Neural cell (in vitro differentiated cells): Measurements from ENCODE around the gene GFPT1. TPM values are rescaled to one million over a fixed set of nuclear protein-coding genes. Genes with fewer than 3 reads are reported as not detected.

ENCODE experiments used
- H2AFZ ChIP-seq: fragments of 200-600, 300-800 bp; sonication (generic), shearing (Covaris generic); 2 replicates; pipeline ENCODE4 v1.6.0; 2014; ENCODE audit warnings: low read depth, mild to moderate bottlenecking, antibody characterized with exemption, low read length, moderate library complexity
- H3F3A ChIP-seq: fragments of 200-600 bp; shearing (Covaris generic); 2 replicates; pipeline ENCODE4 v1.6.1; 2016; ENCODE audit warnings: mild to moderate bottlenecking, moderate library complexity, mixed read lengths, antibody characterized with exemption, low read length; ENCODE audit not compliant: insufficient read depth, poor library complexity, severe bottlenecking
- H3K27ac ChIP-seq: fragments of 200-600, 300-800 bp; sonication (generic), shearing (Covaris generic); 2 replicates; pipeline ENCODE4 v1.5.1; 2014; ENCODE audit warnings: mild to moderate bottlenecking, low read length, moderate library complexity
- H3K27me3 ChIP-seq: fragments of 300-800, 200-600 bp; sonication (generic), shearing (Covaris generic); 2 replicates; pipeline ENCODE4 v1.6.0; 2014; ENCODE audit warnings: mild to moderate bottlenecking, low read depth, low read length, moderate library complexity; ENCODE audit not compliant: insufficient read depth
- H3K36me3 ChIP-seq: fragments of 300-800, 200-600 bp; sonication (generic), shearing (Covaris generic); 2 replicates; pipeline ENCODE4 v1.5.1; 2014; ENCODE audit warnings: mild to moderate bottlenecking, antibody characterized with exemption, low read length, moderate library complexity; ENCODE audit not compliant: insufficient read depth
- H3K4me2 ChIP-seq: fragments of 300-800, 200-600 bp; sonication (generic), shearing (Covaris generic); 2 replicates; pipeline ENCODE4 v1.6.0; 2014; ENCODE audit warnings: mild to moderate bottlenecking, low read length
- H3K4me3 ChIP-seq: fragments of 300-800, 200-600 bp; sonication (generic), shearing (Covaris generic); 2 replicates; pipeline ENCODE4 v1.5.1; 2014; ENCODE audit warnings: mild to moderate bottlenecking, low read length, moderate library complexity
- H3K79me2 ChIP-seq: fragments of 200-600 bp; shearing (Covaris generic); replicated peaks from 2 replicates; pipeline ENCODE4 v1.6.0; 2014; ENCODE audit warnings: mild to moderate bottlenecking, low read length, moderate library complexity; ENCODE audit not compliant: insufficient read depth
- H3K9ac ChIP-seq: fragments of 300-800, 200-600 bp; sonication (generic), shearing (Covaris generic); 2 replicates; pipeline ENCODE4 v1.6.1; 2016; ENCODE audit warnings: mild to moderate bottlenecking, low read length, mixed read lengths
- H3K9me2 ChIP-seq: fragments of 200-600 bp; shearing (Covaris generic); 2 replicates; pipeline ENCODE4 v1.6.1; 2016; ENCODE audit warnings: mild to moderate bottlenecking, low read length, mixed read lengths; ENCODE audit not compliant: insufficient read depth
- H3K9me3 ChIP-seq: fragments of 200-600, 300-800 bp; sonication (generic), shearing (Covaris generic); 2 replicates; pipeline ENCODE4 v1.6.1; 2016; ENCODE audit warnings: mild to moderate bottlenecking, mixed run types, low read length, moderate library complexity, mixed read lengths
- H4K20me1 ChIP-seq: fragments of 200-600 bp; shearing (Covaris generic); 2 replicates; pipeline ENCODE4 v1.6.1; 2016; ENCODE audit warnings: mild to moderate bottlenecking, mixed run types; ENCODE audit not compliant: insufficient read depth
- CTCF ChIP-seq: fragments of 450-650 bp; IDR thresholded peaks from 2 replicates; pipeline ENCODE4 v1.5.1; 2014; ENCODE audit warnings: antibody characterized with exemption, mild to moderate bottlenecking, moderate library complexity; ENCODE audit not compliant: poor library complexity, severe bottlenecking
- EP300 ChIP-seq: fragments of 450-650 bp; conservative IDR thresholded peaks from 2 replicates; pipeline ENCODE4 v1.6.1; 2014; ENCODE audit warnings: antibody characterized with exemption, mild to moderate bottlenecking, moderate library complexity; ENCODE audit not compliant: poor library complexity, severe bottlenecking
- EZH2 ChIP-seq: fragments of 200-600, 300-800 bp; shearing (Covaris generic), sonication (generic); IDR thresholded peaks from 2 replicates; pipeline ENCODE4 v1.6.1; 2014; ENCODE audit warnings: antibody characterized with exemption, low read length, borderline replicate concordance, mild to moderate bottlenecking; ENCODE audit not compliant: insufficient read depth, poor library complexity, severe bottlenecking
- MXI1 ChIP-seq: fragments of 450-650 bp; conservative IDR thresholded peaks from 2 replicates; pipeline ENCODE4 v1.6.1; 2014; ENCODE audit warnings: antibody characterized with exemption, mild to moderate bottlenecking; ENCODE audit not compliant: poor library complexity, severe bottlenecking
- POLR2AphosphoS5 ChIP-seq: IDR thresholded peaks from 2 replicates; pipeline ENCODE4 v1.6.1; 2012
- RAD21 ChIP-seq: fragments of 450-650 bp; conservative IDR thresholded peaks from 2 replicates; pipeline ENCODE4 v1.6.1; 2014; ENCODE audit warnings: antibody characterized with exemption, mild to moderate bottlenecking, moderate library complexity
- REST ChIP-seq: IDR thresholded peaks from 2 replicates; pipeline ENCODE4 v1.6.1; 2012; ENCODE audit warnings: borderline replicate concordance
- SMC3 ChIP-seq: fragments of 450-650 bp; conservative IDR thresholded peaks from 2 replicates; pipeline ENCODE4 v1.6.1; 2014; ENCODE audit warnings: antibody characterized with exemption, mild to moderate bottlenecking, moderate library complexity; ENCODE audit not compliant: poor library complexity
- TAF1 ChIP-seq: IDR thresholded peaks from 2 replicates; pipeline ENCODE4 v1.6.1; 2012; ENCODE audit warnings: low read depth
- polyA minus RNA-seq: library from RNA; depleted of rRNA, polyadenylated mRNA; stranded (reverse); fragments of >200 nt; gene quantifications from 2 replicates; pipeline ENCODE4 v1.2.3, GENCODE V29; 2014
- polyA plus RNA-seq: library from polyadenylated mRNA; depleted of rRNA; stranded (reverse); fragments of >200 nt; gene quantifications from 2 replicates; pipeline ENCODE4 v1.2.3, GENCODE V29; 2014

Gene GFPT1
- 32.3 and 39.4 TPM in 2 replicates for polyA plus RNA-seq
- polyA minus RNA-seq: 96.2 and 107 TPM in 2 replicates

- Histone ChIP-seq H3K27me3 (no peaks in the 10 kb centered on the region), H2AFZ (peak within 1 kb of the TSS; percentile 91), H3K79me2 (peaks cover 42% of the 10 kb centered on the region), H3K4me3 (peak within 1 kb of the TSS; percentile 94), H3K36me3 (no peaks in the 10 kb centered on the region), H3K9ac (peak within 1 kb of the TSS; percentile 85), H4K20me1 (no peaks in the 10 kb centered on the region), H3K9me2 (no peaks in the 10 kb centered on the region), H3K4me2 (peak within 1 kb of the TSS; percentile 76), H3F3A (no peaks in the 10 kb centered on the region), H3K9me3 (no peaks in the 10 kb centered on the region), H3K27ac (peak within 1 kb of the TSS; percentile 80)
- TF ChIP-seq TAF1: peak; percentile 38
- TF ChIP-seq REST: peak; percentile 55
- TF ChIP-seq RAD21: no peak
- no peak for TF ChIP-seq CTCF
- peak; percentile 89 for TF ChIP-seq MXI1
- TF ChIP-seq POLR2AphosphoS5: peak; percentile 85
- TF ChIP-seq EP300: peak; percentile 57
- TF ChIP-seq SMC3: peak; percentile 23
- no peak for TF ChIP-seq EZH2
Measured at GRCh38 chr2:69386789-69387734, at the start of gene GFPT1. Gene GFPT1, minus strand, starts transcription at chr2:69387227. Its CDS starts 156 bp downstream, at chr2:69387071.

GRCh38 chr2:69436596-69436937, 49.5 kb upstream of the GFPT1 start:
- peak overlapping the region; percentile 97 for H3K27ac ChIP-seq
- H3K36me3 ChIP-seq: no peaks in the 10 kb centered on the region
- no peaks in the 10 kb centered on the region for H3K9me3 ChIP-seq
- no peaks in the 10 kb centered on the region for H3K27me3 ChIP-seq
- peak overlapping the region; percentile 96 for H3K4me3 ChIP-seq
- TF ChIP-seq REST (no peak), POLR2AphosphoS5 (no peak), MXI1 (no peak), EP300 (no peak), CTCF (no peak), RAD21 (no peak), TAF1 (no peak), SMC3 (no peak), EZH2 (no peak)
- H3K4me2 ChIP-seq: peak overlapping the region; percentile 78
- peak overlapping the region; percentile 78 for H2AFZ ChIP-seq
- H3K9ac ChIP-seq: peak overlapping the region; percentile 95
- H3K79me2 ChIP-seq: peaks cover 20% of the 10 kb centered on the region
- H4K20me1 ChIP-seq: no peaks in the 10 kb centered on the region
- H3F3A ChIP-seq: peaks cover 9% of the 10 kb centered on the region
- no peaks in the 10 kb centered on the region for H3K9me2 ChIP-seq
